HG02798 (cell line): Measurements from ENCODE around the gene CS.
"Not testable (repeated sequence)": the region's sequence is repeated elsewhere in the genome, so short reads cannot be mapped to it uniquely, and the experiment has no call there.

Source experiments
- ATAC-seq: cut with Tn5 transposase; IDR thresholded peaks from one replicate; pipeline ENCODE4 v1.9.1; 2021; ENCODE audit warnings: mild to moderate bottlenecking; ENCODE audit not compliant: unreplicated experiment, poor library complexity

The CS gene

DNA sequence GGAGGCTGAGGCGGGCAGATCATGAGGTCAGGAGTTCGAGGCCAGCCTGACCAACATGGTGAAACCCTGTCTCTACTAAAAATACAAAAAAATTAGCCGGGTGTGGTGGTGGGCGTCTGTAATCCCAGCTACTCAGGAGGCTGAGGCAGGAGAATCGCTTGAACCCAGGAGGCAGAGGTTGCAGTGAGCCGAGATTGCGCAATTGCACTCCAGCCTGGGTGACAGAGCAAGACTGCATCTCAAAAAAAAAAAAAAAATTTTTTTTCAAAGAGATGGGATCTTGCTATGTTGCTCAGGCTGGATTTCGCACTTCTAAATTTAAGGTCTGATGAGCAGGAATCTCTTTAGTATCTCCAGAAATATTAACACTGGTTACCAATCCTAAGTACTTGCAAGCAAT, 21.5 kb upstream of the CS start:
- not testable (repeated sequence) for ATAC-seq

DNA sequence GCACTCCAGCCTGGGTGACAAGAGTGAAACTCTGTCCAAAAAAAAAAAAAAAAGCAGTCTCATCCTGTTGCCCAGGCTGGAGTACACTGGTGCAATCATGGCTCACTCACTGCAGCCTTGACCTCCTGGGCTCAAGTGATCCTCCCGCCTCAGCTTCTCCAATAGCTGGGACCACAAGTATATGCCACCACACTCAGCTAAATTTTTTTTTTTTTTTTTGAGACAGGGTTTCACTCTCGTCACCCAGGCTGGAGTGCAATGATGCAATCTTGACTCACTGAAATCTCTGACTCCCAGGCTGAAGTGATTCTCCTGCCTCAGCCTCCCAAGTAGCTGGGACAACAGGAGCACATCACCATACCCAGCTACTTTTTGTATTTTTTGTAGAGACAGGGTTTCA, 20.9 kb upstream of the CS start:
- ATAC-seq = no peak

DNA sequence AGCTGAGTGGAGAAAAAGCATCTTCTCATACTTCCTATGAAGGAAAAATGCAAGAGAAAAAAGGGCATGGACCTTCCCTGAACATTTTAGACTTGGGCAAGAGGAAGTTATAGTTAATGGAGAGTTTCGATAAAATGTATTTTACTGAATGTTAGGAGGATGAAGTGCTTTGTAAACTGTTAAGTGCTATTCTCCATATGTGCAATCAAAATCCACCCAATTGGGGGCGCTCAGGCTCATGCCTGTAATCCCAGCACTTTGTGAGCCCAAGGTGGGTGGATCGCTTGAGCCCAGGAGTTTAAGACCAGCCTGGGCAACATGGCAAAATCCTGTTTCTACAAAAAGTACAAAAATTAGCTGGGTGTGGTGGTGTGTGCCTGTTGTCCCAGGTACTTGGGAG, 17.5 kb upstream of the CS start:
- ATAC-seq = no peak

DNA sequence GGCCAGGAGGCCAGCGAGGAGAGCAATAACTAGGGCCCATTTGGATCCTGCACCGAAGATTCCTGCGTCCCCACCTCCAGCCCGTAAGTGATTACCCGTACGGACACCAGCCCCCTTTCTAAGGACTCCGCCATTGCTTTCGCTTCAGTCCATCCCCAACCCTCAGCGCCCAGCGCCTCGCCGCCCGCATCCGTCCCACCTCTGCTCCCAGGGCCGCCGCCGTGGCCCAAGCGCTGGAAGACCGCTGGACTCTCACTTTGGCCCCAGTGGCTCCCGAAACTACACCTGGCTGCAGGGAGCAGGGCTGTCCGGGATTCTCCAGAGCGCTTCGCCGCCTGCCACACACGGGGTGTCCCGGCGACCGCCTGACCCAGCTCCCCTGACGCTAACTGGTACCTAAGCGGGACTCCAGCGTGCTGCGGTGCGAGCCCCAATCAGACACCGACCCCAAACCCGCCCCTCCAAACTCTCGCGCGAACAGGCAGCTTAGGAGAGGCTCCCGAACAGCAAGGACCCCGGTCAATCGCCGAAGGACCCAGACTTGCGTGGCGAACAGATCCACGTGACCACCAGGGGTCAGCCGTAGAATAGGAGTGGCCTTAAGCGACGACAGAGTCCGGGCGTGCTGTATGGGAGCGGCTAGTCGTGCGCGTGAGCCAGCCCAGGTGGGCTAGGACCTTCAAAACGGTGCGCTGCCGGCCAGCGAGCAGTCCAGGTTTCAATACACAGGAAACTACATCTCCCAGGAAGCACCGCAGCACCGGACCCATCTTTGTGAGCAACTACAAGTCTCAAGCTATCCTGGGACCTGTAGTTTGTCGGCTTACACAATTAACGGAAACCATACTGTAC, 15.7 kb upstream of the CS start, which contains the start of gene CNPY2:
Gene CNPY2 (minus strand): TSS at position 367 of the 852 bp plus-strand sequence. CDS start 771 bp downstream, outside the sequence.
- ATAC-seq = peak; percentile 90

DNA sequence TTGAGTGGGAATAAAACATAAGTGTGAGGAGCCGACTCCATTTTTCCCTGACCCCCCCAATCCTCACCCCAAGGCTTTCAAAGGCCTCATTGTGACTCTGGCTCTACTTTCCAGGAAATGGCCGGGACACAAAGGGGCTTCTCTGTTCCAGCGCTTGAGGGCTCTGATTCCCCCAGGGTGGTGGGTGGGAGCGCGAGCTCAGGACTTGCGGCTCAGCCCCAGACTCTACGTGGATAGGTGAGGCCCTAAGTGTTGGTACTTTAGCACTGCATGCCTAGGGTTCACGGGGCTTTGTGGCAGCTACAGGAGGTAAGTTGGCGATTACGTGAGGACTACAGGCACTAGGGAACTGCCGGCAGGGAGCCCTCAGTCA, 15.1 kb upstream of the CS start:
- no peak for ATAC-seq

DNA sequence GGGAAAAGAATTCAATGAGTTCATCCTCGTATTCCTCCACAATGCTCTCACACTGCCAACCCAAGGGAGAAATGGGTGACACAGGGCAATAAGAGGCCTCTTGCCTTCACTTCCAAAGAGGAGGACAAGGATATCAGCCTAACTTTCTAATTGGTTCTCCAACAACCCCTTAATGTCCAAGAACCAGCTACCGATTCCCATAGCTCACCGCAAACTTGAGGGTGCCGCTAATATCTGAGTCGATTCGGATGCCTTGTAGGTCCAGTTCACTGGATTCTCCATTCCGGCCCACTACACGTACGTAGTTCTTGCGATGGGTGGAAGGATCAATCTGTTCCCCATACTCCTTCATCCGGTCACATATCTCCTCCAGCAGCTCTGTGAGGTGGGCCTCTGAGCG, 10.9 kb upstream of the CS start:
- ATAC-seq = no peak

DNA sequence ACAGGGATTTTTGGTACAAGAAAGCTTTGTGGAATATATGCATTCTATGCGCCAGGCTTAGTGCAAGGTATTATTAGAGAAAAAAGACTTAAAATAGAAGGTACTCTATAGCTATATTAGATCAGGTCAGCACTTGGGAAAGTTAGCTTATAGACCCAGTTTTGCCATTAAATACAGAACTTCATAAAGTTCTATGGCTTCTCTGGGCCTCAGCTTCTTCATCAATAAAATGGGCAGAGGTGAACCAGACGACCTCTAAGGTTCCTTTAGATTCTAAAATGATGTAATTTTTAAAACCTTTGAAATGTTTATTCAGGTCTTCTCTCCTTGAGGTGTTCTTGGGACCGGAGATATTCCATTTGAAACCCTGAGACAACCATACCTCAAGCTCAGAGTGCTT, 8.6 kb upstream of the CS start:
- ATAC-seq = no peak

DNA sequence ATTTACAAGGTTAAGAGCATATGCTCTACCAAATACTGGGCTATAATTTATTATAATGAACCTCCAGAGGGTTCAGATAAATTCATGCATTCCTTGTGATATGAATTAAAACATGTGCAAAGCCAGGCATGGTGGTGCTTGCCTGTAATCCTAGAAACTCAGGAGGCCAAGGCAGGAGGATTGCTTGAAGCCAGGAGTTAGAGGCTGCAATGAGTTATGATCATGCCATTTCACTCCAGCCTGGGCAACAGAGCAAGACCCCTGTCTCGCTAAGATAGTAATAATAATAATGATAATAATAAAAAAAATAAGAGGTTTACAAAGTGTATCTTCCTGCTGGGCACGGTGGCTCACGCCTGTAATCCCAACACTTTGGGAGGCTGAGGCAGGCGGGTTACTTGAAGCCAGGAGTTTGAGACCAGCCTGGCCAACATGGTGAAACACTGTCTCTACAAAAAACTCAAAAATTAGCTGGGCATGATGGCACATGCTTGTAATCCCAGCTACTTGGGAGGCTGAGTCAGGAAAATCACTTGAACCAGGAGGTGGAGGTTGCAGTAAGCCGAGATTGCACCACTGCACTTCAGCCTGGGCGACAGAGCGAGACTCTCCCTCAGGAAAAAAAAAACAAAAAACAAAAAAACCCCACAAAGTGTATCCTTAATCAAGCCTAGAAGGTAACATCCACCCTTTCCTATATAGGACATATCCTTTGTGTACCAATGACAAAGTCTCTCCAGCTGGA, 7.3 kb upstream of the CS start:
- ATAC-seq = no peak

DNA sequence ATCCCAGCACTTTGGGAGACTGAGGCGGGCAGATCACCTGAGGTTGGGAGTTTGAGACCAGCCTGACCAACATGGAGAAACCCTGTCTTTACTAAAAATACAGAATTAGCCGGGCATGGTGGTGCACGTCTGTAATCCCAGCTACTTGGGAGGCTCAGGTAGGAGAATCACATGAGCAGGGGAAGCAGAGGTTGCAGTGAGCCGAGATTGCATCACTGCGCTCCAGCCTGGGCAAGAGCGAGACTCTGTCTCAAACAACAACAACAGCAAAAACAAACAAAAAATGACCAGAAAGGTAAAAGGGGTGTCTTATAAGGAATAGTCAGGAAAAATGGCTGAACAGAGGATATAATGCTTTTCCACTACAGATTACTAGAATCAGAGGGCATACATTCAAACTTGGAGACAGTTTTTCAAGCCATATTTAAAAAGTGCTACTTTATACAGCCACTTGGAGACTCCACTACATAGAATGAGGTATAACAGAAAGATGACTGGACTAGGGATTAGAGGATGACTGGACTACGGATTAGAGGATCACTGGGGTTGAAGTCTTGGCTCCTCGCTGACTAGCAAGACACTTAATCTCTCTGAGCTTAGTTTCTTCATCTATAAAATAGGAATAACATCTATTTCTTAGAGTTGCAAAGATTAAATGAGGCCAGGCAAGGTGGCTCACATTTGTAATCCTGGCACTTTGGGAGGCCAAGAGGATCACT, 4.9 kb upstream of the CS start:
- ATAC-seq = no peak

DNA sequence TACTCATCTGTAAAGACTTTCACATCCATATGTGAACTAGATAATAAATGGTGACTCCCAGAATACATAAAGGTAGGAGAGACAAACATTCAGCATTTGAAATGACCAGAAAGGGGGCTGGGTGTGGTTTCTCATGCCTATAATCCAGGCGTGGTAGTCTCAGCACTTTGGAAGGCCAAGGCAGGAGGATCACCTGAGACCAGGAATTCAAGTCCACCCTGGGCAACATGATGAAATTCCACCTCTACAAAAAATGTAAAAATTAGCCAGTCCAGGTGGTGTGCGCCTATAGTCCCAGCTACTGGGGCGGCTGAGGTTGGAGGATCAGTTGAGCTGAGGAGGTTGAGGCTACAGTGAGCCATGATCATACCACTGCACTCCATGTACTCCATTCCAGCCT, 4.1 kb upstream of the CS start:
- ATAC-seq = no peak

DNA sequence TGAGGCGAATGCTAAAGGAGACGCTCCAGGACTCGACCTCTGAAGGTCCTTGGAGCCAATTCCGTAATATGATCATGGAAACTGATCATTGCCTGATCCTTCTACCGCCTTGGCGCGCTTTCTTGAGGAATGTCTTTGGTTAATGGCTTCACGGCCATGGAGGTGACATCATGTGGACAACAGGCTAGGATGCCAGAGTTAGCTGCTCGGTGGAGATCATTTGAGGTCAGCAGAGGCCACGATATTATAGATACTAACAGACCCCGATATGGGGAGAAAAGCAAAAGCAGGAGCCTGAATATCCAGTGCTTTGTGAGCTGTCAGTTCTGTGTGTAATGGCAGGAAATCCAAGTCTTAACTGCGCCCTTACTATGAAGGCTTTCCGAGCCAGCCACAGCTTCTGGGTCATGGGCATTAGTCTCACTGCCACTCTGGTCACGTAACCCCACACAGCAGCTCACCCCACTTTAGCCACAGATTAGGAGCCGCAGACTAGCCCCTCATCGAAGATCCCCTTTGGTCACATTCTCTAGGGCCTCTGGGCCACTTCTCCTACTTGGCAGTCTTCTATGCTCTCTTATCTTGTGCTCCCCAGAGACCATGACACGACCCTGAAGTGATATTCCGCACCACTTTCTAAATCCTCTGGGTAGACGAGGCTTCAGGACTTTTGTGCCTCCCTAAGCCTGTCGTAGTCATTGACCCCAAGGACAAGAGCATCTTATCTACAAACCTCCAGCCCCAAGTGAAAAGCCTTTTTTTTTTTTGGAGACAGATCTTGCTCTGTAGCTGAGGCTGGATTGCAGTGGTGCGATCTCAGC, 724 bp upstream of the CS start:
- no peak for ATAC-seq

DNA sequence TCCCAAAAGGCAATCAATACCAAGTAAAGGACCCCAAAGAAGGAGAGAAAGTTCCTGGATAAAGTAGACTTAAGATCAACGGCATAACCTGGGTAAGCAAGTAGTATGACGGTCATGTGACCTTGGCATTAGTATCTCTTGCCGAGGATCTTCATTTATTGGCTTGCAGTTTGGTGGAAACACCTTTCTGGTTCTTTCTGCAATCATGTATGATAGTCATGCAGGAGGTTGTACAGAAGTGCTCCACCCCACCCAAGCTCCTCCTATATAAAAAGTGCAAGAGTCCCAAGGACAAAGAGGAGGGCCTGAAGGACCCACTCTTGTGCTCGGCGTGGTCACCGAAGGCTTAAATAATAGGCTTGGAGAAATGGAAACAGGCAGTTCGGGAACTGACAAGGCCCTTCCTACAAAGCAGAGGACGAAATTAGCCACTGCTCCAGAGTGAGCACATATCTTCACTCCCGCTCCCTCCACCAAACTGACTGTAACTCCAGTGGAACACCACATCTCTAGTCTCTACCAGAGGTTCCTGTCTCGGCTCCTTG, 750 bp downstream of the CS start:
- no peak for ATAC-seq

DNA sequence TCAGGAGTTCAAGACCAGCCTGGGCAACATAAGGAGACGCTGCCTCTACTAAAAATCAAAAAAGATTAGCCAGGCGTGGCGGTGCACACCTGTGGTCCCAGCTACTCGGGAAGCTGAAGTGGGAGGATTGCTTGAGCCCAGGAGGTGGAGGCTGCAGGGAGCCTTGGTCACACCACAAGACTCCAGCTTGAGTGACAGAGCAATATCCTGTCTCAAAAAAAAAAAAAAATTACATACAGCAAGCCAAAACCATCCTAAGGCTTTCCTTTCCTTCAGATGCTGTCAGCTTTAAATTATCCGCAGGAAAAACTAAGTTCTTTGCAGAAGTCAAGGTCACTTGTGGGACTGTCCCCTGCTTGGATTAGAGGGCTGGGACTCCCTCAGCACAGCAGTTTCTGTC, 1.3 kb downstream of the CS start:
- ATAC-seq = no peak

DNA sequence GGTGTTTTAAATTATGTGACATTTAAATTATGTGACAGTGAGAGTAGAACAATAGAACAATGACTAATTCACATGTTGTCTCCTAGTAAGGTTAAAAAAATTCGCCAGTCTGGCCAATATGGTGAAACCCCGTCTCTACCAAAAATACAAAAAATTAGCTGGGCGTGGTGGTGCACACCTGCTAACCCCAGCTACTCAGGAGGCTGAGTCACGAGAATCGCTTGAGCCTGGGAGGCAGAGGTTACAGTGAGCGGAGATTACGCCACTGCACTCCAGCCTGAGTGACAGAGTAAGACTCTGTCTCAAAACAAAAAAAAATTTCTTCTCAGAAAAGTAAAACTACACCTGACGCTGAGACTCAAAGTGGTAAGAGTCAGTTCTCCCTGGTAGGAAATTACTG, 2.7 kb downstream of the CS start:
- no peak for ATAC-seq

DNA sequence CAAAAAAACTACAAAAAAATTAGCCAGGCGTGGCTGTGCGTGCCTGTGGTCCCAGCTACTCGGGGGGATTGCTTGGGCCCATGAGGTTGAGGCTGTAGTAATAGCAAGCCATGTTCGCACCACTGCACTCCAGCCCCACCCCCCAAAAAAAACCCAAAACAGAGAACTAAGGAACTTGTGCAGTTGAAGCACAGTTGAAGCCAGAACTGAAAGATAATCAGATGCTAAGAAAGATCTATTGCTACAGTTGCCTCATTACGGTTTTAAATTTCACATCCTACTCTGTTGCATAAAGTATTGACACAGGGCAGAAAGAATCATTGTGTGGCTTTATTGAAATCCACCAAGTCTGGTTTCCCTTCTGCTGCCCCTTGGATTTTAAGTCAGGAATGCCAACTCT, 3.8 kb downstream of the CS start:
- ATAC-seq = no peak

DNA sequence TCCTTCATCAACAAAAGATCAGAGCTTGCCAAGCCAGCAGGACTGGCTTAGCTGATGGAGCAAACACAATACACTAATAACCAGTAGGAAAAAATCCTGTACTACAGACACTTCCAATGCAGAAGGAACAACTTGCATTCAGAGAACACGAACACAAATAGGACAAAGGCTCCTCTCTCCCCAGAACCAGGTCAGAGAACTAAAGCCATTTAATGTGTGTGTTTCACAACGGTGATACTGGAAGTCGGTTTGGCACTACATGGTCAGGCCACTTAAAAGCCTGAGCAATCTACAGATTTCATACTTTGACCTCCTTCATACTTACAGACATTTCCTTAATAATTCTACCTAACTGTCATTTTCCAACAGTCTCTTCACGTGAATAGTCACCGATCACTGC, 6.3 kb downstream of the CS start:
- ATAC-seq = no peak

DNA sequence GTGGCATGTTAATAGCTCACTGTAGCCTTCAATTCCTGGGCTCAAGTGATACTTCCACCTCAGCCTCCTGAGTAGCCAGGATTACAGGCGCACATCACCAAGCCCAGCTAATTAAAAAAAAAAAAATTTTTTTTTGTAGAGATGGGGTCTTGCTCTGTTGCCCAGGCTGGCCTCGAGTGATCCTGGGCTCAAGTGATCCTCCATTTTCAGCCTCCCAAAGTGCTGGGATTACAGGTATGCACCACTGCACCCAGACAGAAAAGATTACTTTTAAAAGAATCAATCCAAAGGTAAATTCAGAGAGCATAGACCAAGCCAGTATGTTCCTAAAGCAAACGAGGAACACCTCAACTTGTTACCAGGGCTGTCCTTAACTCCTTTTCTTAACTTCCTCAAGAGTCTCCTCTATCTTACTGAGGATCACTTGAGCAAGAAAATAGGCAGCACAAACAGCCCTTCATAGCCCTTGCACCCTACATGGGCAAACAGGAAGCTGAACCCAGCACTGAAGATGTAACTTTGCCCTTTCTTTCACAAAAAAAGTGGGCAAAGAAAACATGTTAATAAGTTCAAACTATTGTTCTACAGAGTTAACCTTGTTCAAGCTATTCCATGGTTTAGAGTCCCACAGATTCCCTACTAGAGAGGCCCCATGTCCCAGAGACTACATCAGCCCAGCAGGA, 11.3 kb downstream of the CS start:
- ATAC-seq = no peak

DNA sequence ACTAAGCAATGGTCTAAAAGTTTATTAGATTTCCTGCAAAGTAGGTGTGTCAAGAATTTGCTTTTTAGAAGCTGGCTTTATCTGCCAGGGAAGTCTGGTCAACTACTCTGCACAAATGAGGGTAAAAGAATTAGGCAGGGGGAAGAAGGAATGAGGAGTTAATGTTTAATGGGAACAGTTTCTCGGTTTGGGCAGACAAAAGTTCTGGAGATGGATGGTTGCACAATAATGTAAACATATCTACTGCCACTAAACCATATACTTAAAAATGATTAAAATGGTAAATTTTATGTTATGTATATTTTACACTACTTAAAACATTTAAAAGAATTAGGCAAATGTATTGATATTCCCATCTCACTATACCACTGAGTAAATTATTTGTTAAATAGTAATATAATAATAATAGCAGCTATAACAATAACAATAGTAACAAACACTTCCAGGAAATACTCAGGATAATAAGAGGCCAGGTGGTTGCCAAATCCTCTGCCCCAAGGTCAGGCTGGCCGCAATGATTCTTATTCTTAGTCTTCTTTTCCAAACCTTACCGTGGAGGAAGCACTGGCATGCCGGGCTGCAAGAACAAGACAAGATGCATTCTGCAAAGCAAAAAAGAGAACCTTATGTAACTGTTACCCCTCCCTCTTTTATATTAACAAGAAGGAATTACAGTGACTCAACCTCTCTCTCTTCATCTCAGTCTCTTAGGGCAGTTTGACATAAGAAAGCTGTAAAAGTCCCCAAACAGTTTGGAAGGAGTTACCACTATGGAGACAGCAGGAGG, 13.9 kb downstream of the CS start:
- ATAC-seq = no peak

DNA sequence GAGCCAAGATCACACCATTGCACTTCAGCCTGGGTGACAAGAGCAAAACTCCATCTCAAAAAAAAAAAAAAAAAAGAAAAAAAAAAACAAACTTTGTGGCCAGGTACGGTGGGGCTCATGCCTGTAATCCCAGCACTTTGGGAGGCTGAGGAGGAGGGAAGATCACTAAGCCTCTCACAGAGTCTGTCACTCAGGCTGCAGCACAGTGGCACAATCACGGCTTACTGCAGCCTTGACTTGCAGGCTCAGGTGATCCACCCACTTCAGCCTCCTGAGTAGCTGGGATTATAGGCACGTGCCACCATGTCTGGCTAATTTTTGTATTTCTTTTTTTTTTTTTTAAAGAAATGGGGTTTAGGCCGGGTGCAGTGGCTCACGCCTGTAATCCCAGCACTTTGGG, 15.9 kb downstream of the CS start:
- ATAC-seq = not testable (repeated sequence)
